Hepatocyte (in vitro differentiated cells): ENCODE measurements around the gene DNMT1. TPM values are rescaled to one million over a fixed set of nuclear protein-coding genes. Genes with fewer than 3 reads are reported as not detected.
"Not testable (repeated sequence)": the region's sequence is repeated elsewhere in the genome, so short reads cannot be mapped to it uniquely, and the experiment has no call there.

Source experiments
- DNase-seq: peaks from one replicate; pipeline ENCODE4 v3.0.0-alpha.2; 2016; ENCODE audit warnings: low spot score
- H2AFZ ChIP-seq: fragments of 200-600 bp; sonication (generic); 2 replicates; pipeline ENCODE4 v1.6.0; 2016; ENCODE audit warnings: antibody characterized with exemption, mild to moderate bottlenecking
- H3K27ac ChIP-seq: fragments of 200-600 bp; sonication (generic); 2 replicates; pipeline ENCODE4 v1.5.1; 2016; ENCODE audit warnings: mild to moderate bottlenecking
- H3K27me3 ChIP-seq: fragments of 200-600 bp; sonication (generic); 2 replicates; pipeline ENCODE4 v1.6.1; 2016
- H3K36me3 ChIP-seq: fragments of 200-600 bp; sonication (generic); replicated peaks from 2 replicates; pipeline ENCODE4 v1.5.1; 2016; ENCODE audit warnings: low read depth; ENCODE audit not compliant: insufficient read depth
- H3K4me1 ChIP-seq: fragments of 200-600 bp; sonication (generic); 2 replicates; pipeline ENCODE4 v1.5.1; 2016; ENCODE audit warnings: mild to moderate bottlenecking, moderate library complexity; ENCODE audit not compliant: insufficient read depth
- H3K4me2 ChIP-seq: fragments of 200-600 bp; sonication (generic); 2 replicates; pipeline ENCODE4 v1.6.0; 2016
- H3K4me3 ChIP-seq: fragments of 200-600 bp; sonication (generic); 2 replicates; pipeline ENCODE4 v1.5.1; 2016; ENCODE audit warnings: mild to moderate bottlenecking
- H3K79me2 ChIP-seq: fragments of 200-600 bp; sonication (generic); 2 replicates; pipeline ENCODE4 v1.6.0; 2017; ENCODE audit warnings: mild to moderate bottlenecking
- H3K9me2 ChIP-seq: fragments of 200-600 bp; sonication (generic); replicated peaks from 2 replicates; pipeline ENCODE4 v1.6.0; 2017; ENCODE audit warnings: mild to moderate bottlenecking; ENCODE audit not compliant: insufficient read depth
- H3K9me3 ChIP-seq: fragments of 200-600 bp; sonication (generic); 2 replicates; pipeline ENCODE4 v1.5.1; 2016; ENCODE audit warnings: low read depth, mild to moderate bottlenecking
- H4K20me1 ChIP-seq: fragments of 200-600 bp; sonication (generic); 2 replicates; pipeline ENCODE4 v1.6.0; 2016; ENCODE audit warnings: mild to moderate bottlenecking; ENCODE audit not compliant: insufficient read depth, poor library complexity, severe bottlenecking
- EZH2 ChIP-seq: fragments of 200-600 bp; sonication (generic); IDR thresholded peaks from 2 replicates; pipeline ENCODE4 v1.6.1; 2016; ENCODE audit warnings: antibody characterized with exemption, mild to moderate bottlenecking, borderline replicate concordance
- EZH2phosphoT487 ChIP-seq: fragments of 200-600 bp; sonication (generic); IDR thresholded peaks from one replicate; pipeline ENCODE4 v1.6.1; 2018; ENCODE audit warnings: antibody characterized with exemption, mild to moderate bottlenecking, low read depth, moderate library complexity; ENCODE audit not compliant: unreplicated experiment, severe bottlenecking
- WGBS: methylation state at CpG from one replicate; pipeline ENCODE4 v1.1.6; 2016; ENCODE audit warnings: low lambda C conversion rate; ENCODE audit errors: missing lambda C conversion rate; 5-methylcytosine and 5-hydroxymethylcytosine counted together
- polyA plus RNA-seq: library from polyadenylated mRNA; unstranded; fragments of >200 nt; fragmentation: Nextera tagmentation; extraction: Ambion mirVana; gene quantifications from 2 replicates; pipeline ENCODE4 v1.2.1, GENCODE V29; 2016
- total RNA-seq: library from RNA; depleted of rRNA; stranded (reverse); fragments of >200 nt; gene quantifications from 2 replicates; pipeline ENCODE4 v1.2.3, GENCODE V29; 2014
- TF ChIP-seq, protein P1 (sequence below): fragments of 200-600 bp; sonication (generic); IDR thresholded peaks from 2 replicates; pipeline ENCODE4 v1.5.1; 2016; ENCODE audit warnings: antibody characterized with exemption, mild to moderate bottlenecking; ENCODE audit not compliant: poor library complexity

Gene DNMT1
- total and polyA plus RNA-seq, 2 experiments from 2014 or later = 55.2 to 63.5 TPM

DNA sequence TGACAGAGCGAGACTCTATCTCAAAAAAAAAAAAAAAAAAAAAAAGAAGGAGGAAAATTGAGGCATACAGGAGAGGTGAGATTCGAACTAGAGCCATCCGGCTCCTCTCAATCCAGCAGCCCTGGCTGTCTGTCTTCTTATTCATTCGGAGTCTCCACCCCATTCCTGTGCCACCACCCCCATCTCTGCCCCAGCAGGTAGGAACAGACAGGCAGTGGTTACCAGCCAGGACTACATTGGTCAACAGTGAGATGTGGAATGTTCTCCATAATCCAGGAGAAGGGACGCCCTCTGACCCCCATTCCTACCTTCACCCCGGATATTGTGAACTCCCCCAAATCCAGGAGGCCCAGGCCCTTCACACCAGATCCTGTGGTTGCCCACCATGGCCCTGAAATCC lies 42.9 kb upstream of the DNMT1 start:
- Histone ChIP-seq H3K9me3 (no peaks in the 10 kb centered on the region), H3K27ac (peak overlapping the region; percentile 44)
- 81% methylated on average over 5 of the region's 6 CpGs for WGBS

DNA sequence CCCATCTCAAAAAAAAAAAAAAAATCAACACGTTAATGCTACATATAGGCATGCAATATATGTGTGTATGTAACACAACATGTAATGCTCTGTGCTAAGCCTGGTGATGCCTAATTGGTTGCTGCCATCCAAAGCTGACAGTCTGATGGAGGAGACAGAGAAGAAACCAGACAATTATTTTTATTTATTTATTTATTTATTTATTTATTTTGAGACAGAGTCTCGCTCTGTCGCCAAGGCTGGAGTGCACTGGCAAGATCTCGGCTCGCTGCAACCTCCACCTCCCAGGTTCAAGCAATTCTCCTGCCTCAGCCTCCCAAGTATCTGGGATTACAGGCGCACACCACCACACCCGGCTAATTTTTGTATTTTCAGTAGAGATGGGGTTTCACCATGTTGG lies 40.7 kb upstream of the DNMT1 start:
- not testable (repeated sequence) for H3K27me3 ChIP-seq, H4K20me1 ChIP-seq, H3K9me3 ChIP-seq, H3K4me2 ChIP-seq, DNase-seq, H2AFZ ChIP-seq, H3K4me3 ChIP-seq, H3K79me2 ChIP-seq, H3K4me1 ChIP-seq, H3K9me2 ChIP-seq, H3K36me3 ChIP-seq
- H3K27ac ChIP-seq = peak overlapping the region; percentile 81
- 94% methylated on average over 7 of the region's 7 CpGs for WGBS

More for the DNA sequence above, 42.9 kb upstream of the DNMT1 start:
- no peak overlapping the region for H3K4me3 ChIP-seq
- H3K9me2 ChIP-seq = no peaks in the 10 kb centered on the region
- H3K27me3 ChIP-seq = no peaks in the 10 kb centered on the region
- no peaks in the 10 kb centered on the region for H3K79me2 ChIP-seq
- H2AFZ ChIP-seq = no peak overlapping the region
- H3K4me2 ChIP-seq = no peak overlapping the region
- TF ChIP-seq EZH2 (no peak), EZH2phosphoT487 (no peak)
- TF ChIP-seq, protein P1, sequence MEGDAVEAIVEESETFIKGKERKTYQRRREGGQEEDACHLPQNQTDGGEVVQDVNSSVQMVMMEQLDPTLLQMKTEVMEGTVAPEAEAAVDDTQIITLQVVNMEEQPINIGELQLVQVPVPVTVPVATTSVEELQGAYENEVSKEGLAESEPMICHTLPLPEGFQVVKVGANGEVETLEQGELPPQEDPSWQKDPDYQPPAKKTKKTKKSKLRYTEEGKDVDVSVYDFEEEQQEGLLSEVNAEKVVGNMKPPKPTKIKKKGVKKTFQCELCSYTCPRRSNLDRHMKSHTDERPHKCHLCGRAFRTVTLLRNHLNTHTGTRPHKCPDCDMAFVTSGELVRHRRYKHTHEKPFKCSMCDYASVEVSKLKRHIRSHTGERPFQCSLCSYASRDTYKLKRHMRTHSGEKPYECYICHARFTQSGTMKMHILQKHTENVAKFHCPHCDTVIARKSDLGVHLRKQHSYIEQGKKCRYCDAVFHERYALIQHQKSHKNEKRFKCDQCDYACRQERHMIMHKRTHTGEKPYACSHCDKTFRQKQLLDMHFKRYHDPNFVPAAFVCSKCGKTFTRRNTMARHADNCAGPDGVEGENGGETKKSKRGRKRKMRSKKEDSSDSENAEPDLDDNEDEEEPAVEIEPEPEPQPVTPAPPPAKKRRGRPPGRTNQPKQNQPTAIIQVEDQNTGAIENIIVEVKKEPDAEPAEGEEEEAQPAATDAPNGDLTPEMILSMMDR = no peak
- no peak for DNase-seq
- no peaks in the 10 kb centered on the region for H4K20me1 ChIP-seq
- no peaks in the 10 kb centered on the region for H3K36me3 ChIP-seq
- peaks cover 4% of the 10 kb centered on the region for H3K4me1 ChIP-seq

DNA sequence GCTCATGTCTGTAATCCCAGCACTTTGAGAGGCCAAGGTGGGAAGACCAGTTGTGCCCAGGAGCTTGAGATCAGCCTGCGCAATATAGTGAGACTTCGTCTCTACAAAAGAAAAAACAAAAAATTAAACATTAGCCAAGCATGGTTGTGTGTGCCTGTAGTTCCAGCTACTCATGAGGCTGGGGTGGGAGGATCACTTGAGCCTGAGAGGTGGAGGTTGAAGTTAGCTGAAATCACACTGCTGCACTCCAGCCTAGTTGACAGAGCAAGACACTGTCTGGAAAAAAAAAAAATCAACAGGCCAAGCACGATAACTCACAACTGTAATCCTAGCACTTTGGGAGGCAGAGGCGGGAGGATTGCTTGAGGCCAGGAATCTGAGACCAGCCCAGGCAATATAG lies 40.2 kb upstream of the DNMT1 start:
- no peak overlapping the region for H3K4me2 ChIP-seq
- H3K9me2 ChIP-seq = no peaks in the 10 kb centered on the region
- no peaks in the 10 kb centered on the region for H3K36me3 ChIP-seq
- H3K9me3 ChIP-seq = no peaks in the 10 kb centered on the region
- H3K79me2 ChIP-seq = peaks cover 14% of the 10 kb centered on the region
- TF ChIP-seq EZH2phosphoT487 (no peak), EZH2 (no peak)
- TF ChIP-seq, protein P1 = no peak
- H2AFZ ChIP-seq = no peak overlapping the region
- H3K27ac ChIP-seq = no peak overlapping the region
- H4K20me1 ChIP-seq = no peaks in the 10 kb centered on the region
- no peak for DNase-seq
- H3K4me3 ChIP-seq = no peak overlapping the region
- 79% methylated on average over 4 of the region's 4 CpGs for WGBS
- no peaks in the 10 kb centered on the region for H3K27me3 ChIP-seq
- H3K4me1 ChIP-seq = peaks cover 4% of the 10 kb centered on the region

DNA sequence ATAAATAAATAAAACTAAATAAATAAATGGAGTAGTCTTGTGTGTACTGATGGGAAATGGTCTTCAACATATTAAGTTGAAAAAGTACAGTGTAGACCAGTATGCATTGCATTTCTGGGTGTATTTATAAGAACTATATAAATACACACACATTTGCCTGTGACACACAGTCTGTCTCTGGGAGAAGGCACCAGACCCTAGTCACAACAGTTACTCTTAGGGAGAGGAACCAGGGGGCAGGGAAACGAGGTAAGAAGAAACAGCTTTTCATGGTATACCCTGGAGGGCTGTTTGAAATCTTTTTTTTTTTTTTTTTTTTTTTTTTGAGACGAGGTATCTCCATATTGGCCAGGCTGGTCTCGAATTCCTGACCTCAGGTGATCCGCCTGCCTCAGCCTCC lies 39.2 kb upstream of the DNMT1 start:
- no peak overlapping the region for H3K27ac ChIP-seq
- DNase-seq = no peak
- WGBS = 65% methylated on average over 4 of the region's 4 CpGs
- no peak overlapping the region for H3K4me3 ChIP-seq
- no peak overlapping the region for H3K4me2 ChIP-seq
- TF ChIP-seq EZH2phosphoT487 (no peak), EZH2 (no peak)
- TF ChIP-seq, protein P1 = no peak
- H3K9me3 ChIP-seq = no peaks in the 10 kb centered on the region
- H3K4me1 ChIP-seq = peaks cover 4% of the 10 kb centered on the region
- no peak overlapping the region for H2AFZ ChIP-seq
- no peaks in the 10 kb centered on the region for H4K20me1 ChIP-seq
- no peaks in the 10 kb centered on the region for H3K36me3 ChIP-seq
- peaks cover 25% of the 10 kb centered on the region for H3K79me2 ChIP-seq
- H3K27me3 ChIP-seq = no peaks in the 10 kb centered on the region
- H3K9me2 ChIP-seq = no peaks in the 10 kb centered on the region
